Activated CD4-positive, alpha-beta T cell treated with anti-CD3 and anti-CD28 coated beads, Interleukin-2, Interleukin-4, amounts not matched to agents 100 ng/mL and 50 ng/mL, durations not matched to agents 16 hours and 8 hours (primary cell): Measurements from ENCODE around the gene FFAR1.
"Not testable (repeated sequence)": the region's sequence is repeated elsewhere in the genome, so short reads cannot be mapped to it uniquely, and the experiment has no call there.

Source experiments
- DNase-seq: peaks from one replicate; pipeline ENCODE4 v3.0.0-alpha.2; 2020; ENCODE audit warnings: low spot score

The FFAR1 gene

DNA sequence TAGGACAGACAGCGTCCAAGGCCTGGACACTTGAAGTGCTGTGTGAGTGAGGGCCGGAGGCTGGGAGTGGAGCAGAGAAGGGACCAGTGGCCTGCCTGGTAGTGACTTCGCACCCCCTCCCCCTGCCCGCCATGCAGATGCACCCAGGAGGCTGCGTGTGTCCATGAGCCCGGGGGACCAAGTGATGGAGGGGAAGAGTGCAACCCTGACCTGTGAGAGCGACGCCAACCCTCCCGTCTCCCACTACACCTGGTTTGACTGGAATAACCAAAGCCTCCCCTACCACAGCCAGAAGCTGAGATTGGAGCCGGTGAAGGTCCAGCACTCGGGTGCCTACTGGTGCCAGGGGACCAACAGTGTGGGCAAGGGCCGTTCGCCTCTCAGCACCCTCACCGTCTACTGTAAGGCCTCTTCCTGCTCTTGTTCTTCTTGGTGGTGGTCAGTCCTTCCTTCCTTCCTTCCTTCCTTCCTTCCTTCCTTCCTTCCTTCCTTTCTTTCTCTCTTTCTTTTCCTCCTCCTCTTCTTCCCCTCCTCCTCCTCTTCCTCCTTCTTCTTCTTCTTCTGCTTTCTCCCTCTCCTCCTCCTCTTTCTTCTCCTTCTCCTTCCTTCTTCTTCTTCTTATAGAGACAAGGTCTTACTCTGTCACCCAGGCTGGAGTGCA, 6.0 kb upstream of the FFAR1 start:
- no peak for DNase-seq

DNA sequence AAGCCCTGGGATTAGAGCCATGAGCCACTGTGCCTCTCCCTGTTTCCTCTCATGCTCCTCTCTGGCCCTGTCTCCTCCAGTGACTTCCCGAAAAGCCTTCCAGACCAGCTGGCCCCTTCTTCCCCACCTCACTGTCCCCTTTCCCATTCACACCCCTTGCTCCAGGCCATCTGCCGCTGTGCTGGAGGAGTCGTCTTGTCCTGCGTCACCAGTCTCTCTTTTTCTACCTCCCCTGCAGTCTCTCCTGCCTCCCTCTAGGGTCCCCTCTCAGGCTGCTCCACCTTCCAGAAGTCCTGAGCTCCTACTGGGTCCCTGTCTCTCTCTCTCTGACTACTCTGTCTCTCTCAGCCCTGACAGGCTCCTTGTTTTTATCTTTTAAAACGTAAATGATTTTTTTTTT, 5.3 kb upstream of the FFAR1 start:
- DNase-seq, result no peak

DNA sequence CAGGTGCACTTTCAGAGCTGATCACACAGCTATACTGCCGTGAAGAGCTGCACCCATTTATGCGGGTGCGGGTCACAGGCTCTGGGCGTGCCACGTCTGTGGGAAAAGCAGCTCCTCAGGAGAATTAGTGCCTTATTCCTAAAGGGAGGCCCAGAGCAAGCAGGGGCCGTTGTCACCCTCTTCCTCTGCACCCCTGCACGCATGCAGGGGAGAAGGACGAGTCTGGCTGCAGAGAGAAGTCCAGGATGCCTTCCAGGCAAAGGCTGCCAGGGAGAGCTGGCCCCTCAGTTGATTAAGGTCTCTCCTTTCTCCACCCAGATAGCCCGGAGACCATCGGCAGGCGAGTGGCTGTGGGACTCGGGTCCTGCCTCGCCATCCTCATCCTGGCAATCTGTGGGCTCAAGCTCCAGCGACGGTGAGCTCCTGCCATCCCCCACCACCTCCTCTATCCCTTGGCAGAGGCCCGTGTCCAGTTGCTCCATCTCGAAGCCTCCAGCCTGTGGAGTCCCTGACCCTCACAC, 3.1 kb upstream of the FFAR1 start:
- no peak for DNase-seq

DNA sequence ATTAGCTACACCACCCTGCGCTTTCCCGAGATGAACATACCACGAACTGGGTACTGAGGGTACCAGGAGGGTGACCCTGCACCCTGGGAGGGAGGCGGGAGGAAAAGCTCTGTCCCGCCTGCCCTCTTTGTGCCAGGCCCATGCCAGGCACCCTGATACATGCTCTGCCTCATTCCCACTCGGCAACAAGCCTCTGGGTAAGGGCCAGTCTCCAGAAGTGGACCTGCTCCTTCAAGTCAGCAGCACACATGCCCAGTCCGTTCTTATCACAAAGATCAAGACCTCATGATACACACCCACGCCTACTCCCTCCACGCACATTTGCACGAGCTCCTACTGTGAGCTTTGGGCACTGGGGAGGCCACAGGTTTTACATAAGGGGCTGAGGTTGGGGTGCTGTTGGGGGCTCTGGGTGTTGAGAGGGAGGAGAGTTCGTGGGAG, 2.0 kb upstream of the FFAR1 start:
- no peak for DNase-seq

DNA sequence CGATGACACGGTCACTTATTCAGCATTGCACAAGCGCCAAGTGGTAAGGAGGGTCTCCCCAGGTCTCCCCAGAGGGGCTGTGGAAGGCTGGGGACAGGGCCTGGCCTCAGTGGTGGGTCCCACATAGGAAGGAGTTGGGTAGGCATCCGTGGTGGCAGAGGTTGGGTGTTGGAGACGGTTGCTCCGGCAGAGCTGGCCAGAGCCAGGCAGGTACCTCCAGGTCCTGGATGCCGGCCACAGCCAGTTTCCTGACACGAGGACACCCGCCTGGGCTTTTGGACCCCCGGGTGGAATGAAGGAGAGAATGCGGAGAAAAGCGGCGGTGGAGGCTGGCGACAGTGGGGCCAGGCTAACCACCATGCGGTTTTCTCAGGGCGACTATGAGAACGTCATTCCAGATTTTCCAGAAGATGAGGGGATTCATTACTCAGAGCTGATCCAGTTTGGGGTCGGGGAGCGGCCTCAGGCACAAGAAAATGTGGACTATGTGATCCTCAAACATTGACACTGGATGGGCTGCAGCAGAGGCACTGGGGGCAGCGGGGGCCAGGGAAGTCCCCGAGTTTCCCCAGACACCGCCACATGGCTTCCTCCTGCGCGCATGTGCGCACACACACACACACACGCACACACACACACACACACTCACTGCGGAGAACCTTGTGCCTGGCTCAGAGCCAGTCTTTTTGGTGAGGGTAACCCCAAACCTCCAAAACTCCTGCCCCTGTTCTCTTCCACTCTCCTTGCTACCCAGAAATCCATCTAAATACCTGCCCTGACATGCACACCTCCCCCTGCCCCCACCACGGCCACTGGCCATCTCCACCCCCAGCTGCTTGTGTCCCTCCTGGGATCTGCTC, 1.3 kb upstream of the FFAR1 start:
- peak; percentile 55 for DNase-seq

DNA sequence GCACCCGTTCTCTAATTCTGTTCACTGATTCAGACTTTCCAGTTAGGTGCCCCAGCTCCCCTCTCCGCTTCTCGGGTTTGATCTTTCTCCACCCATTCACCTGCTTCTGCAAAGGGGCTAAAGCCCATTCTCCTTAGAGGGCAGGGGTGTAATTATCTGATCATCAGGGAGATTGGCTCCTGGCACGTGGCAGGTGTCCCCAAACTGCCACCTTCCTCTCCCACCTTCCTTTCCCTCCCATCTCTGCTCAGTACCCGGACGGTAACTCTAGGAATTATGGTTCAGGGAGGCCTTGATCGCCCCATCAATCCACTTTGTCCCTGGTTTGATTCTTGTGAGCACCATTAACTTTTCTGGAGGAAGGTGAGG, 212 bp downstream of the FFAR1 start:
- DNase-seq, result no peak

DNA sequence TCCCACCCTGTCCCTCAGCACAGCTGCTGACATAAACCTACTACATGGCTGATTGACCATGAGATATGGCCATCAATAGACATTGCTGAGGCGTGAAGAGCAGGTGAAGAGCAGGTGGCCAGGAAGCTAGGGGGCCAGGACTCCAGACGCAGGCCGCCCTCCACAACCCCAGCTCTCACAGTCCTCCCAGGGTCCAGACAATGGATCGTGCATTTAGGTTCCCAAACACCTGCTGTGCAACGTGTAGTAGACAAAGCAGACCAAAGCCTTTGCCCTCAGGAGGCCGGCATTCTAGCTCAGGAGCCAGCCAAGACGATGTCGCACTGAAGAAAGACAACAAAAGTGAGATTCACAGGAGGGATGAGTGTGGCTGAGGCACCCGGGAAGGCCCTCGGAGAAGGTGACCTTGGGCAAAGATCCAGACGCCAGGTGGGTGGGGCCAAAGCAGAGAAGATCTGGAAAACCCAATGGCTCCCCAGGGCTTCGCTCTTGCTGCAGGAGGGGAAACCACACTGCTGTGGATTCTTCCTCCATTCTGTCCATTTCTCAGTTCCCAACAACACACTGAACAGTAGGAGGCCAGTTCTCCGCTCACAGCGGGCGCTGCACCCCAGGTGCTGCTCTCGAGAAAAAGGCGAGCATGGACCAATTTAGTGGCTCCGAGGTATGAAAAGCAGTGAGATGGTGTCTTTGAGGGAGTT, 1.4 kb downstream of the FFAR1 start:
- no peak for DNase-seq

DNA sequence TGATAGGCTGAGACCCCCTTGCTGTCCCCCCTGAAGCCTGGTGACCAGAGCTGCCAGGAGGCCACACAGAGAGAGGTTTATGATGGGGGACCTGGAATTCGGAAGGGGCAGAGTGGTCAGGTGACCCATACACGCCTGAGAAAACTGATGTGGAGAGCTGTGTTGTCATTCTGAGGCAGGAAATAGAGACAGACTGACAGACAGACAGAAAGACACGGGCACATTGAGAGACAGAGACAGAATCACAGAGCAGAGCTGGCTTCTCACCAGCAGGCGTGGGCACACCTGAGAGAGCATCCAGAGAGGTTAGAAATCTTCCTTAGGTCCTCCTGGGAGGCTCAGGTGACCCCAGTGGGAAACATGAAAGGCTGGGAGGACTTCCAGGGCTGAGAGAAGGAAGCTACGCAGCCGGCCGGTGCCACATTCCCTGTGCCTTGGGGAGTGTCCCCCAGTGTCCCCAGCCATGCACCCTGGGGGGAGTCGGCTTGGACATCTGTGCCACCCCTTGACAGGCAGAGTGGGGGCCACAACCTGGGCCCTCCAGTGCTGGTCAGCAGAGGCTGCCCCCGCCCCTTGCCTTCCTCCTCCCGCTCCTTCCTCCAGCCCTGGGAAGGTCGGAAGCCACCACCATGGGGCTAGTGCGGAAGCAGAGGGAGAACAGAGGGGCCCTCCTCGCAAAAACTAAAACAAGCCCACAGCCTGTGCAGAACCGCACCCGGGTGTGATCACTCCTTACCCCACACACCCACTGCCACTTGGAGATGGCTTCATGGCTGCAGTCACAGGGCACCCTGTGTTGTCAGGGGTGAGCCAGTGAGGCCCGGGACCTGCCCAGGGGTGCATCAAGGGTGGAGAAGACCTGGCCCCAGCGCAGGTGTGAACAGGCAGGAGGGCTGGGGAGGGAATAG, 2.2 kb downstream of the FFAR1 start:
- no peak for DNase-seq

DNA sequence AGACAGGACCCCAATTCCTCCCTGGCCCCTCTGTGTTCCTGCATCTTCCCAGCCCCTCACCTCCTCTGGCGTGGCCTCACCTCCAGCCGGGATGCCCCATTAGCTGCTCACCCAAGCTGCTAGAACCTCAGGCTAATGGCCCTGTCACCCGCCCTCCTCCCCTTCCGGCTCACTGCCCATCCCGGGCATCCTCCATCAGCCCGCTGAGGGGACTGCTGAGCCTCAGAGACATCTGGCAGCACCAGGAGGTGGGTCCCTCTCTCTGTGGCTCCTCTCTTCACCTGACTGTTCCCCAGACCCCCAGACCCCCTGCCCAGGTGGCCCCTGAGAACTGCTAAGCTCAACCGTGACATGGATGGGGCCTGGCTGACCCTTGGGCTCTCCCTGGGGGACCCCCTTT, 2.9 kb downstream of the FFAR1 start:
- DNase-seq, result no peak

DNA sequence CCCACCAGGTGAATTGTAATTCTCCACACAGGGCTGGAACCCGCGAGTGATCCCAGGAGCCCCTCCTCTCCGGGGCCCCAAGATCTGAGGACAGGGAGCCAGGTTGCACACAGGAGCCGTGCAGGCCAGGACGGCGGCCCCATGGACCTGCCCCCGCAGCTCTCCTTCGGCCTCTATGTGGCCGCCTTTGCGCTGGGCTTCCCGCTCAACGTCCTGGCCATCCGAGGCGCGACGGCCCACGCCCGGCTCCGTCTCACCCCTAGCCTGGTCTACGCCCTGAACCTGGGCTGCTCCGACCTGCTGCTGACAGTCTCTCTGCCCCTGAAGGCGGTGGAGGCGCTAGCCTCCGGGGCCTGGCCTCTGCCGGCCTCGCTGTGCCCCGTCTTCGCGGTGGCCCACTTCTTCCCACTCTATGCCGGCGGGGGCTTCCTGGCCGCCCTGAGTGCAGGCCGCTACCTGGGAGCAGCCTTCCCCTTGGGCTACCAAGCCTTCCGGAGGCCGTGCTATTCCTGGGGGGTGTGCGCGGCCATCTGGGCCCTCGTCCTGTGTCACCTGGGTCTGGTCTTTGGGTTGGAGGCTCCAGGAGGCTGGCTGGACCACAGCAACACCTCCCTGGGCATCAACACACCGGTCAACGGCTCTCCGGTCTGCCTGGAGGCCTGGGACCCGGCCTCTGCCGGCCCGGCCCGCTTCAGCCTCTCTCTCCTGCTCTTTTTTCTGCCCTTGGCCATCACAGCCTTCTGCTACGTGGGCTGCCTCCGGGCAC, 3.9 kb downstream of the FFAR1 start:
- DNase-seq, result no peak

DNA sequence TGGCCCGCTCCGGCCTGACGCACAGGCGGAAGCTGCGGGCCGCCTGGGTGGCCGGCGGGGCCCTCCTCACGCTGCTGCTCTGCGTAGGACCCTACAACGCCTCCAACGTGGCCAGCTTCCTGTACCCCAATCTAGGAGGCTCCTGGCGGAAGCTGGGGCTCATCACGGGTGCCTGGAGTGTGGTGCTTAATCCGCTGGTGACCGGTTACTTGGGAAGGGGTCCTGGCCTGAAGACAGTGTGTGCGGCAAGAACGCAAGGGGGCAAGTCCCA, 4.4 kb downstream of the FFAR1 start:
- no peak for DNase-seq

DNA sequence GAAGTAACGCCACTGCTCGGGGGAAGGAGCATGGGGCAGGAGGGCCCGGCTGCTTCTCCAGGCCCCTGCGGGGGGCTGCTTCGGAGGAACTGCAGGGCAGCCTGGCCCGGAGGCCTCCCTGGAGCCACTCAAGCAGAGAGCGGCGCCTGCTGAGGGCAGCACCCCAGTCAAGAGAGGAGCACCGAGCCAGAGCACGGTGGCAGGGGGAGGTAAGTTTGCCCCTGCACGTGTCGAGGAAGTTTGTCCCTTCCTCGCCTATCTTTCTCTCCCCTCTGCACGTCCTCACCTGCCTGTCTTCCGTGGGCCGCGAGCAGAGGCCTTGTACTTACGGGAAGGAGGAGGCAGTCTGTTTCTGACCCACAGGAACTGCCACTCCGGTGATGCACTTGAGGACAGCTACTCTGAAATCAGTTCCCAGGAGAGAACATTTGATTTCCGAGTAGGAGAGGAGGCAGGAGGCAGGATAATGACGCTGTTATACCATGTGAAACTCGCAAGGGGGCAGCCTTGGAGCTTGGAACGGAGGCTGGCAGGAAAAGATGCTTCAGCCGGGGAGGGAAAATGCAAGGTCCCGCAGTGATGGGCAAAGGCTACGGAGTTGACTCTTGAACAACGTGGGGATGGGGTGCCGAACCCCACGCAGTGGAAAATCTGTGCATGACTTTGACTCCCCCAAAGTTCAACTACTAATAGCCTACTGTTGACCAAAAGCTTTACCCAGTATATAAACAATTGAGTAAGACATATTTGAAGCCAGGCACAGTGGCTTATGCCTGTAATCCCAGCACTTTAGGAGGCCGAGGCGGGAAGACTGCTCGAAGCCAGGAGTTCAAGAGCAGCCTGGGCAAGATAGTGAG, 5.0 kb downstream of the FFAR1 start:
- peak; percentile 79 for DNase-seq

DNA sequence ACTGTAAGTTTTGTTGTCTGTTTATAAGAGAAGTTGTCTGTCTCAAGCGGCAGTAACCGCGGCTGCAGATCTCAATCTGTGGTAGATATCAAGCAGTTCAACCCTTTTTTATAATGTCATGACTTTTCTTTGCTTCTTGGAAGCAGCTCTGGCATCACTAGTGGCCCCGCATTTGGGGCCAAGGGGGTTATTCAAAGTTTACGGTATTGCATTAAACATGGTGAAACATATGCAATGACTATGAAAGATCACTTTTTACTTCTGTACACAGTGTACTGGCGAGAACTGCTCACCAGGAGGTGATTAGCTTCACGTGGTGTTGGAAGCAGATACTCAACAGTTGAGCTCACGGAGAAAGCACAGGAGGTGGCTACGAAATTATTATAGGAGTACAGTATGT, 5.9 kb downstream of the FFAR1 start:
- DNase-seq, result no peak

DNA sequence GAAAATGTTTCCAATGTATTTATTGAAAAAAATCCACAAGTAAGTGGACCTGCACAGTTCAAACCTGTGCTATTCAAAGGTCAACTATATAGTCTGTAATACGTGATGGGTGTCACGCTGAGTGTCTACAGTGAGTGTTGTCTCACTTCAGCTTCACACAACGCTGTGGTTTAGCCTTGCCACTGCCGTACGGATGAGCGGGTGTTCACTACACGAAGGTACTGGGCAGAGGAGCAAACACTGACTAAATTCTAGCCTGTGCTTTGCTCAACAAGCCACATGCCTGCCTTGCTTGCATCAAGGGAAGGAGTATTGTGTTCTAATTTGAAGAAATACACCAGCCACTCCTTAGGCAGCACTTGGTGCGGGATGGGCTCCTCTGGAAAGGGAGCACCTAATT, 7.2 kb downstream of the FFAR1 start:
- peak; percentile 20 for DNase-seq

DNA sequence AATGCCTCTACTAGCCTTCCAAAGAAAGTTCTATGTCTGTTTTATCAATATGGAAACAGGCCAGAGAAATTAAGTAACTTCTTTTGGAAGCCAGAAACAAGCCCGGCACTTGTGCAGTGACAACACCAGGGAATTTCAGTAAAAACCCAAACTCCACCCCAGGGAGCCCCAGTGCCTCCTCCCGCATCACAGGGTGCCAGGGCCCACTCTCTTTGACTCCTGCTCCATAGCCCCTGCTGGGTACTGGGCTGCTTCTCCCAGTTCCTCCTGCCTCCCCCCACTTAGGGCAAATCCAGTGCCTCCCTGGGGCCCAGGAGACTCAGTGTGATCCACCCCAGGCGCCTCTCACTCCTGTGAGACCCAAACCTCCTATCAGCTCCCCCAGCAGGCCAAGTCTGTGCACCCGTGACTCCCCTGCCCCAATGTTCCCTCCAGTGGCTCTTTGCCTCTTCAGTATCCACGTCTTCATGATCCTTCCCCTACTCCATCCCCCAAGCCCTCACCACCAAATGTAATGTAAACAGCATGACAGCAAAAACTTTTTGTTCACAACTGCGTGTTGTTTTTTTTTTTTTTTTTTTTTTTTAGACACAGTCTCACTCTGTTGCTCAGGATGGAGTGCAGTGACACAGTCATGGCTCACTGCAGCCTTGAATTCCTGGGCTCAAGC, 8.2 kb downstream of the FFAR1 start:
- no peak for DNase-seq

DNA sequence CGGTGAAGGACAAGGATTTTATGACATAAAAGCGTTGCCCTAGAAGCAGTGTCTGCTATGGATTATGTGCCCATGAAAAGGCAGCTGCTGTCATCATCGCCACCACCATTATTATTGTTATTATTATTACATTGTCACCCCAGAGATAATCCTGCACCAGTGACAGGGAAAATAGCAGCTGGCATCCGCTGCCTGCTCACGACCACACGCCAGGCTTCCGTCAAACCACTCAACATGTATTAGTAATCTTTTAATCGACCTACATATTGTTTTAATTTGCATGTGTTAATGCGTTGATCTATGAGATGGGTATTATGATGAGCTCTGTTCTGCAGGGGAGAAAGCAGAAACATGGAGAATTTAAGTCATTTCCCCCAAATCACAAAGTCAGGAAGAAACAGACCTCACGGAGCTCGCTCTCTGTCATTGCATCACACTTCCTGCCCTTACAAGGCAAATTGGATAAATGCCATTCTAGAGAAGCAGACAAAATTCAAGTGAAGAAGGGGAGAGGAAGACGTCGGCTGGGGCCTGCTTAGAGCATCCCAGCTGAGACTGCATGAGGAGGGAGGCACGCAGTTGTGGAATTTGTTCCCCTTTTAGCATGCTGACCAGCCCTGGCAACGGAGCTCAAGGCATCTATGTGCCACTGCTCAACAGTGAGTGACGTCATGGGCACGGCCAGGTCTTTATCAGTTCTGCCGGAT, 10.3 kb downstream of the FFAR1 start, which contains the start of gene FFAR3:
TSS of gene FFAR3 (plus strand) at position 594 of the 707 bp plus-strand sequence. CDS start 431 bp downstream, outside the sequence.
- peak; percentile 24 for DNase-seq

DNA sequence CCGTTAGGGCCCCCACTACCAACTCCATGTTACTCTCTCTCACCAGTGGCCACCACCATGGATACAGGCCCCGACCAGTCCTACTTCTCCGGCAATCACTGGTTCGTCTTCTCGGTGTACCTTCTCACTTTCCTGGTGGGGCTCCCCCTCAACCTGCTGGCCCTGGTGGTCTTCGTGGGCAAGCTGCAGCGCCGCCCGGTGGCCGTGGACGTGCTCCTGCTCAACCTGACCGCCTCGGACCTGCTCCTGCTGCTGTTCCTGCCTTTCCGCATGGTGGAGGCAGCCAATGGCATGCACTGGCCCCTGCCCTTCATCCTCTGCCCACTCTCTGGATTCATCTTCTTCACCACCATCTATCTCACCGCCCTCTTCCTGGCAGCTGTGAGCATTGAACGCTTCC, 11.1 kb downstream of the FFAR1 start:
- not testable (repeated sequence) for DNase-seq

DNA sequence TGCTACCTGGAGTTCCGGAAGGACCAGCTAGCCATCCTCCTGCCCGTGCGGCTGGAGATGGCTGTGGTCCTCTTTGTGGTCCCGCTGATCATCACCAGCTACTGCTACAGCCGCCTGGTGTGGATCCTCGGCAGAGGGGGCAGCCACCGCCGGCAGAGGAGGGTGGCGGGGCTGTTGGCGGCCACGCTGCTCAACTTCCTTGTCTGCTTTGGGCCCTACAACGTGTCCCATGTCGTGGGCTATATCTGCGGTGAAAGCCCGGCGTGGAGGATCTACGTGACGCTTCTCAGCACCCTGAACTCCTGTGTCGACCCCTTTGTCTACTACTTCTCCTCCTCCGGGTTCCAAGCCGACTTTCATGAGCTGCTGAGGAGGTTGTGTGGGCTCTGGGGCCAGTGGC, 11.7 kb downstream of the FFAR1 start:
- not testable (repeated sequence) for DNase-seq

DNA sequence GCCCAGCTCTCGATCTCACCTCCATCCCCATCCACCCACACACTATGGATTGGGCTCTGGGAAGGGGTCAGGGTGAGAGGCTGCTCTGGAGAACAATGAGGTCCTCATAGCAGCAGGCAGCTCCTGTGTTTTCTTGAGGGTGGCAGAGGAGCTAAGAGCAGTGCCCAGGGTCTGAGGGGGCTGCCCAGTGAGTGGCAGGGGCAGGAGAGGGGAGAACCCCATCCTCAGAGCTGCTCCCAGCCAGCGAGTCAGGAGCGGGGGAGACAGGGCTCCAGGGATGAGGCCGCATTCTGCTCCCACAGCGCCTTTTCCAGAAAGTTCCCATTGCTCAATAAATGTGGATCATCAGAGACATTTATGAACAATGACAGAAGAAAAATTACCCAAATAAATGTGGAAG, 12.4 kb downstream of the FFAR1 start:
- DNase-seq, result not testable (repeated sequence)
